ENCODE measurements around the gene ADGRE1.

DNA sequence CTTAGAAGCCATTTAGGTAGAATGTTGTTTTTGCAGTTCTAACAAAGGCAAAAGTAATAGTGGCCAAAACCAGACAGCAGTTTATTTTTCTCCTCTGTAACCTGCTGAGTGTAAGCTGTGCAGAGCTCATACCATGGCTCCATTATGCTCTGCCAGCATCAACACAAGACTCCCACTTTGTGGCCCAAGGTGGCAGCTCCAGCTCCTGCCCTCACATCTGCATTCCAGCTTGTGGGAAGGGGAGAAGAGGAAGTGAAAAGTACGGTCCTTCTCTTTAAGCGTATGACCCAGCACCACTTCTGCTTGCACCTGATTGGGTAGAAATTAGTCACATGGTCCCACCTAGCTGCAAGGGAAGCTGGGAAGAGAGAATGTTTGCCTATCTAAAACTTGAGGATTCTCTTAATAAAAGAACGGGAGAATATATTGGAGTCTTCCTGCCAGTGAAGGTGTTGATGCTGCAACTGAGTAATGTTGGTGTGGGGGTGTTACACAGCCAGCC lies 19.2 kb downstream of the ADGRE1 start:
- no peak for TF ChIP-seq CTCF (optimal IDR thresholded peaks at IDR 0.05 in 1 of 3, IDR thresholded peaks at IDR 0.05 in 1 of 3, conservative IDR thresholded peaks at IDR 0.05 in 1 of 3; ENCODE audit: extremely low read depth in 1 of 3, insufficient read depth in 2 of 3, low read length in 3 of 3)
- TF ChIP-seq EZH2 (IDR thresholded peaks at IDR 0.05; ENCODE audit: low read length): no peak

Measured in keratinocyte (primary cell).